ENCODE results near the gene DENND2C. TPM values are rescaled to one million over a fixed set of nuclear protein-coding genes. Genes with fewer than 3 reads are reported as not detected.

DENND2C gene
- total RNA-seq, 1 experiment from 2014 or later: 3.6 TPM

- no peak for TF ChIP-seq TCF7L2 (IDR thresholded peaks at IDR 0.05; ENCODE audit: borderline replicate concordance, extremely low read depth, insufficient read depth, insufficient read length)
- TF ChIP-seq, protein P1, sequence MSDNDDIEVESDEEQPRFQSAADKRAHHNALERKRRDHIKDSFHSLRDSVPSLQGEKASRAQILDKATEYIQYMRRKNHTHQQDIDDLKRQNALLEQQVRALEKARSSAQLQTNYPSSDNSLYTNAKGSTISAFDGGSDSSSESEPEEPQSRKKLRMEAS (IDR thresholded peaks at IDR 0.05): no peak
- TF ChIP-seq SRF (IDR thresholded peaks at IDR 0.05; ENCODE audit: low read depth): no peak
- no peak for TF ChIP-seq POLR2AphosphoS5 (IDR thresholded peaks at IDR 0.05; ENCODE audit: low read depth, low read length)
- TF ChIP-seq EZH2 (IDR thresholded peaks at IDR 0.05): no peak
Measured at GRCh38 chr1:114586513-114587047, 83.3 kb downstream of the DENND2C start (continued).

DNA sequence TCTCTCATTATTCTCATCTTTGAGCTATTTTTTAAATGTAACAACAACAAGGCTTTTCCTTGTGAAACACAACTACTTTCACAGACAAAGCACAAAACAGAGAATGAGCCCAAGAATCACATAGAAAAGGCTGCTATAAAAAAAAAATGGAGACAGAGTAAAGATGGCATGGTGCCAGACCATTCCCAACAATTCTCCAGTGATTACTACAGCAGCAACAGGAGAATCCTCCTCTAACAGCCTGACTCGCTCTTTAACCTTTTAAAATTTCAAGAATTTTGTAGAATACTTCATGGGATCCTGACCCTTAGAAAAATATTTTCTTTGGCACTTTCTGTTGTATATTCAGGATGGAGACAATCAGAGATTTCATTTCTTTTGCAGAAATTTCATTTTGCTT is 84.6 kb downstream of the DENND2C start:
- TF ChIP-seq ZFX (IDR thresholded peaks at IDR 0.05) (no peak), RAD21 (IDR thresholded peaks at IDR 0.05; ENCODE audit: low read depth) (no peak), ATF3 (IDR thresholded peaks at IDR 0.05) (no peak), SRF (IDR thresholded peaks at IDR 0.05; ENCODE audit: low read depth) (no peak), EGR1 (IDR thresholded peaks at IDR 0.05; ENCODE audit: low read depth) (no peak), CBX3 (IDR thresholded peaks at IDR 0.05; ENCODE audit: low read depth) (no peak), SIN3A (IDR thresholded peaks at IDR 0.05; ENCODE audit: low read depth) (no peak), JUND (IDR thresholded peaks at IDR 0.05) (no peak), SP1 (IDR thresholded peaks at IDR 0.05; ENCODE audit: low read depth) (no peak)
- TF ChIP-seq, protein P2, sequence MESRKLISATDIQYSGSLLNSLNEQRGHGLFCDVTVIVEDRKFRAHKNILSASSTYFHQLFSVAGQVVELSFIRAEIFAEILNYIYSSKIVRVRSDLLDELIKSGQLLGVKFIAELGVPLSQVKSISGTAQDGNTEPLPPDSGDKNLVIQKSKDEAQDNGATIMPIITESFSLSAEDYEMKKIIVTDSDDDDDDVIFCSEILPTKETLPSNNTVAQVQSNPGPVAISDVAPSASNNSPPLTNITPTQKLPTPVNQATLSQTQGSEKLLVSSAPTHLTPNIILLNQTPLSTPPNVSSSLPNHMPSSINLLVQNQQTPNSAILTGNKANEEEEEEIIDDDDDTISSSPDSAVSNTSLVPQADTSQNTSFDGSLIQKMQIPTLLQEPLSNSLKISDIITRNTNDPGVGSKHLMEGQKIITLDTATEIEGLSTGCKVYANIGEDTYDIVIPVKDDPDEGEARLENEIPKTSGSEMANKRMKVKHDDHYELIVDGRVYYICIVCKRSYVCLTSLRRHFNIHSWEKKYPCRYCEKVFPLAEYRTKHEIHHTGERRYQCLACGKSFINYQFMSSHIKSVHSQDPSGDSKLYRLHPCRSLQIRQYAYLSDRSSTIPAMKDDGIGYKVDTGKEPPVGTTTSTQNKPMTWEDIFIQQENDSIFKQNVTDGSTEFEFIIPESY (IDR thresholded peaks at IDR 0.05; ENCODE audit: extremely low read depth, insufficient replicate concordance, low read length): no peak
- TF ChIP-seq, protein P3, sequence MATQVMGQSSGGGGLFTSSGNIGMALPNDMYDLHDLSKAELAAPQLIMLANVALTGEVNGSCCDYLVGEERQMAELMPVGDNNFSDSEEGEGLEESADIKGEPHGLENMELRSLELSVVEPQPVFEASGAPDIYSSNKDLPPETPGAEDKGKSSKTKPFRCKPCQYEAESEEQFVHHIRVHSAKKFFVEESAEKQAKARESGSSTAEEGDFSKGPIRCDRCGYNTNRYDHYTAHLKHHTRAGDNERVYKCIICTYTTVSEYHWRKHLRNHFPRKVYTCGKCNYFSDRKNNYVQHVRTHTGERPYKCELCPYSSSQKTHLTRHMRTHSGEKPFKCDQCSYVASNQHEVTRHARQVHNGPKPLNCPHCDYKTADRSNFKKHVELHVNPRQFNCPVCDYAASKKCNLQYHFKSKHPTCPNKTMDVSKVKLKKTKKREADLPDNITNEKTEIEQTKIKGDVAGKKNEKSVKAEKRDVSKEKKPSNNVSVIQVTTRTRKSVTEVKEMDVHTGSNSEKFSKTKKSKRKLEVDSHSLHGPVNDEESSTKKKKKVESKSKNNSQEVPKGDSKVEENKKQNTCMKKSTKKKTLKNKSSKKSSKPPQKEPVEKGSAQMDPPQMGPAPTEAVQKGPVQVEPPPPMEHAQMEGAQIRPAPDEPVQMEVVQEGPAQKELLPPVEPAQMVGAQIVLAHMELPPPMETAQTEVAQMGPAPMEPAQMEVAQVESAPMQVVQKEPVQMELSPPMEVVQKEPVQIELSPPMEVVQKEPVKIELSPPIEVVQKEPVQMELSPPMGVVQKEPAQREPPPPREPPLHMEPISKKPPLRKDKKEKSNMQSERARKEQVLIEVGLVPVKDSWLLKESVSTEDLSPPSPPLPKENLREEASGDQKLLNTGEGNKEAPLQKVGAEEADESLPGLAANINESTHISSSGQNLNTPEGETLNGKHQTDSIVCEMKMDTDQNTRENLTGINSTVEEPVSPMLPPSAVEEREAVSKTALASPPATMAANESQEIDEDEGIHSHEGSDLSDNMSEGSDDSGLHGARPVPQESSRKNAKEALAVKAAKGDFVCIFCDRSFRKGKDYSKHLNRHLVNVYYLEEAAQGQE (IDR thresholded peaks at IDR 0.05; ENCODE audit: low read depth): no peak
- Histone ChIP-seq H3K27me3 (ENCODE audit: insufficient read depth, low read length) (no peaks in the 10 kb centered on the region), H3K9me3 (ENCODE audit: control insufficient read depth in 1 of 2, insufficient read depth in 1 of 2, low read depth in 1 of 2, low read length in 2 of 2) (no peaks in the 10 kb centered on the region), H3K36me3 (ENCODE audit: control insufficient read depth in 1 of 2, insufficient read depth in 2 of 2, low read length in 2 of 2) (no peaks in the 10 kb centered on the region), H3K4me1 (ENCODE audit: control insufficient read depth in 1 of 2, insufficient read depth in 2 of 2, low read length in 2 of 2) (peaks cover 5 to 14% of the 10 kb centered on the region in 2 experiments; a peak in 3 of 4 replicates), H4K20me1 (ENCODE audit: insufficient read depth) (no peaks in the 10 kb centered on the region), H3K79me2 (ENCODE audit: insufficient read depth, low read length) (peaks cover 19% of the 10 kb centered on the region), H3K9ac (ENCODE audit: low read length) (no peak overlapping the region), H3K4me3 (replicated peaks in 1 of 2; ENCODE audit: low read depth in 1 of 2, low read length in 2 of 2) (no peak overlapping the region), H3K27ac (ENCODE audit: low read depth, low read length) (no peak overlapping the region), H2AFZ (ENCODE audit: low read depth, low read length, poor library complexity, severe bottlenecking) (no peak overlapping the region), H3K9me2 (ENCODE audit: insufficient read depth) (no peaks in the 10 kb centered on the region), H3K4me2 (ENCODE audit: low read length) (no peak overlapping the region)
- DNase-seq (ENCODE audit: low read depth, low spot score): no peak
- intact Hi-C loops (cut with micrococcal nuclease): no loop called here
- no TSS peak for BruUV-seq (replicated peaks)
- ChIA-PET RAD21 (ENCODE audit: low non-redundant PET in 1 of 2, low total read pairs in 2 of 2, uncharacterized antibody in 2 of 2, unreplicated experiment in 2 of 2) (no interaction called here), CTCF (no interaction called here), POLR2A (no interaction called here)
- ATAC-seq: no peak
